Caco-2 (cell line): ENCODE data around the gene GART. TPM values are rescaled to one million over a fixed set of nuclear protein-coding genes. Genes with fewer than 3 reads are reported as not detected.

ENCODE experiments used
- BruUV-seq: library from RNA; stranded (reverse); fragments of 400-500 nt; replicated peaks from 2 replicates; lab custom pipeline; 2021; lab: Mats Ljungman, UMichigan
- CTCF ChIA-PET: fragments of 300-600 bp; sonication (Branson Sonifier 250); formaldehyde crosslinking; loops from one replicate; lab custom pipeline; 2022; ENCODE audit warnings: antibody characterized with exemption; lab: Charles Lee
- POLR2A ChIA-PET: fragments of 300-600 bp; sonication (Branson Sonifier 250); formaldehyde crosslinking; loops from one replicate; lab custom pipeline; 2022; ENCODE audit warnings: antibody characterized with exemption; lab: Charles Lee
- DNase-seq, 2 experiments: peaks; one replicate each; pipeline versions ENCODE4 v3.0.0 to v3.0.0-alpha.2; 2020 to 2022
- H3K27me3 ChIP-seq: replicated peaks from 2 replicates; pipeline ENCODE4 v1.6.0; 2011; ENCODE audit warnings: low read length; ENCODE audit not compliant: control insufficient read depth, insufficient read depth
- H3K36me3 ChIP-seq: 2 replicates; pipeline ENCODE4 v1.5.1; 2011; ENCODE audit warnings: low read length; ENCODE audit not compliant: control insufficient read depth, insufficient read depth
- H3K4me1 ChIP-seq: fragments of 250-450 bp; sonication (Bioruptor Pico); 2 replicates; pipeline ENCODE4 v1.5.1; 2020; ENCODE audit warnings: mild to moderate bottlenecking
- H3K4me3 ChIP-seq: 2 replicates; pipeline ENCODE4 v1.5.1; 2011; ENCODE audit warnings: low read depth, mild to moderate bottlenecking, control low read depth, low read length
- H3K9me3 ChIP-seq: fragments of 250-450 bp; sonication (Bioruptor Pico); 2 replicates; pipeline ENCODE4 v1.5.1; 2020; ENCODE audit warnings: mild to moderate bottlenecking, moderate library complexity
- H3K27ac Mint-ChIP-seq: one replicate; pipeline ENCODE4 v1.8.0; 2022; ENCODE audit warnings: mixed read lengths; ENCODE audit not compliant: unreplicated experiment
- H3K27me3 Mint-ChIP-seq: one replicate; pipeline ENCODE4 v1.8.0; 2022; ENCODE audit warnings: mixed read lengths; ENCODE audit not compliant: insufficient read depth, unreplicated experiment
- H3K36me3 Mint-ChIP-seq: one replicate; pipeline ENCODE4 v1.8.0; 2022; ENCODE audit warnings: mild to moderate bottlenecking, mixed read lengths; ENCODE audit not compliant: insufficient read depth, unreplicated experiment
- H3K4me1 Mint-ChIP-seq: one replicate; pipeline ENCODE4 v1.8.0; 2022; ENCODE audit warnings: low read depth, mixed read lengths; ENCODE audit not compliant: unreplicated experiment
- H3K4me3 Mint-ChIP-seq: one replicate; pipeline ENCODE4 v1.8.0; 2022; ENCODE audit warnings: mild to moderate bottlenecking, moderate library complexity, mixed read lengths; ENCODE audit not compliant: unreplicated experiment
- H3K9me3 Mint-ChIP-seq: one replicate; pipeline ENCODE4 v1.8.0; 2022; ENCODE audit warnings: mixed read lengths; ENCODE audit not compliant: unreplicated experiment
- intact Hi-C: fragments of 100-400 bp; cut with micrococcal nuclease; formaldehyde crosslinking; loops from one replicate; pipeline ENCODE4 v1.10.0; 2022; ENCODE audit not compliant: unreplicated experiment
- total RNA-seq: library from RNA; stranded (reverse); gene quantifications from 2 replicates; pipeline ENCODE4 v1.2.3, GENCODE V29; 2022
- TF ChIP-seq, protein P1 (sequence below), 2 experiments: fragments of 200-600 bp in 1 of 2; IDR thresholded peaks; 1 replicate in 1 of 2; 2 replicates in 1 of 2; pipeline versions ENCODE4 v1.5.1 to v1.8.0; 2011 to 2022; ENCODE audit warnings: antibody characterized with exemption in 1 of 2, control low read depth in 1 of 2, inconsistent platforms in 1 of 2, low read depth in 1 of 2, low read length in 1 of 2, mild to moderate bottlenecking in 1 of 2, moderate library complexity in 1 of 2; ENCODE audit not compliant: insufficient read depth in 1 of 2, severe bottlenecking in 1 of 2, unreplicated experiment in 1 of 2

Gene GART
- total RNA-seq, 1 experiment from 2014 or later: 134 TPM

DNA sequence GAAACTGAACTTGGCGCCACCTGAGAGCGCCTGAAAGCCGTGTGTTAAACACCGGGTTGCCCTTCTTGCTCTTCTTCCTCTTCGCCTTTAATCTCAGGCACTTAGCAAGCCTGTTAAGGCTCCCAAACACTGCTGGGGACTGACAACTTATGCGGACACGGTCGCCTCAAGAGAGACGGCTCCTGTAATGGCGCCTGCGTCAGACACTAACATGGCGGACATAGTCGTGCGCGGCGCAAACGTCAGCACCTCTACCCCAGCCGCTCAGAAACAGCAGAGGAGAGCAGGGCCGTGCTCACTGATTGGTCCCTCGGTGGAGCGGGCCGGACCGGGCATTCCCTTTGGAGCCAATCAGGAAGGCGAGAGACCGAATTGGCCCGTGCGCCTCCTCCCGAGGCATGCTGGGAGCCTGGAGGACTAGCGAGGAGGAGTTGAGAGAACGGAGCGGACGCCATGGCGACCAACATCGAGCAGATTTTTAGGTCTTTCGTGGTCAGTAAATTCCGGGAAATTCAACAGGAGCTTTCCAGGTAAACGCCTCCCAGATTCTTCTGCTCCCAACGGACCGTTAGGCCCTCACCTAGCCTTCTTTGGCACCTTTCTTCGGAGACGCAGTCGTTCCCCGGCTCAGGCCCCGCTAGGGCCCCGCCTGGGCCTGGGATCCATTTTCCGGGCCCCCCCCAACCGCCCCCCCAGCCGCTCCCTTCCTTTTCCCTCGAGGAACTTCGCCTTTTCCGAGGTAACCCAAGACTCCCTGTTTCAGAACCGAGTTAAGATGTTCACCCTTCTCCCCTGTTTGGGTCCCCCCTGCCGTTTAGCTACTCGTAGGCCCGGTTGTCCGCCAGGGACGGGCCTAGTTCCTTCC lies 955 bp upstream of the GART start, which contains the start of gene SON:
TSS of gene SON (plus strand) at position 399 of the 865 bp plus-strand sequence. CDS start at position 454, 55 bp downstream.
- H3K27me3 ChIP-seq: no peaks in the 10 kb centered on the region
- no peaks in the 10 kb centered on the region for H3K27me3 Mint-ChIP-seq
- POLR2A ChIA-PET: interaction anchor here (0.5 to 1.5 kb wide), 9 partner anchors 45 to 1264 kb away, joined by 3 to 13 read pairs (median 4); partner anchors contain the start of genes DONSON and TMEM50B
- H3K4me3 Mint-ChIP-seq: peak within 1 kb of the TSS; percentile 82
- intact Hi-C loops: loop anchor here (1.0 to 5.0 kb wide), 2 partner anchors 64 to 98 kb away; partner anchors contain the start of gene CRYZL1
- H3K9me3 Mint-ChIP-seq: peaks cover under 1% of the 10 kb centered on the region
- peak; percentile 98 to 99 for DNase-seq
- H3K4me1 ChIP-seq: peaks cover 19% of the 10 kb centered on the region
- TF ChIP-seq, protein P1, sequence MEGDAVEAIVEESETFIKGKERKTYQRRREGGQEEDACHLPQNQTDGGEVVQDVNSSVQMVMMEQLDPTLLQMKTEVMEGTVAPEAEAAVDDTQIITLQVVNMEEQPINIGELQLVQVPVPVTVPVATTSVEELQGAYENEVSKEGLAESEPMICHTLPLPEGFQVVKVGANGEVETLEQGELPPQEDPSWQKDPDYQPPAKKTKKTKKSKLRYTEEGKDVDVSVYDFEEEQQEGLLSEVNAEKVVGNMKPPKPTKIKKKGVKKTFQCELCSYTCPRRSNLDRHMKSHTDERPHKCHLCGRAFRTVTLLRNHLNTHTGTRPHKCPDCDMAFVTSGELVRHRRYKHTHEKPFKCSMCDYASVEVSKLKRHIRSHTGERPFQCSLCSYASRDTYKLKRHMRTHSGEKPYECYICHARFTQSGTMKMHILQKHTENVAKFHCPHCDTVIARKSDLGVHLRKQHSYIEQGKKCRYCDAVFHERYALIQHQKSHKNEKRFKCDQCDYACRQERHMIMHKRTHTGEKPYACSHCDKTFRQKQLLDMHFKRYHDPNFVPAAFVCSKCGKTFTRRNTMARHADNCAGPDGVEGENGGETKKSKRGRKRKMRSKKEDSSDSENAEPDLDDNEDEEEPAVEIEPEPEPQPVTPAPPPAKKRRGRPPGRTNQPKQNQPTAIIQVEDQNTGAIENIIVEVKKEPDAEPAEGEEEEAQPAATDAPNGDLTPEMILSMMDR (IDR thresholded peaks at IDR 0.05; ENCODE audit: insufficient read depth in 1 of 2, low read depth in 1 of 2, low read length in 1 of 2, severe bottlenecking in 1 of 2, unreplicated experiment in 1 of 2): no peak
- CTCF ChIA-PET: interaction anchor here (0.5 to 1.0 kb wide), 5 partner anchors 28 to 803 kb away, joined by 3 to 7 read pairs (median 4); partner anchors contain the start of gene TMEM50B
- H3K4me1 Mint-ChIP-seq: peaks cover 9% of the 10 kb centered on the region
- peak within 1 kb of the TSS; percentile 74 for H3K4me3 ChIP-seq
- no peaks in the 10 kb centered on the region for H3K9me3 ChIP-seq
- no TSS peak for BruUV-seq
- peaks cover 71% of the 10 kb centered on the region for H3K36me3 Mint-ChIP-seq
- H3K36me3 ChIP-seq: no peaks in the 10 kb centered on the region; the same call in 1 of the 2 replicates
- H3K27ac Mint-ChIP-seq: peak within 1 kb of the TSS; percentile 98

DNA sequence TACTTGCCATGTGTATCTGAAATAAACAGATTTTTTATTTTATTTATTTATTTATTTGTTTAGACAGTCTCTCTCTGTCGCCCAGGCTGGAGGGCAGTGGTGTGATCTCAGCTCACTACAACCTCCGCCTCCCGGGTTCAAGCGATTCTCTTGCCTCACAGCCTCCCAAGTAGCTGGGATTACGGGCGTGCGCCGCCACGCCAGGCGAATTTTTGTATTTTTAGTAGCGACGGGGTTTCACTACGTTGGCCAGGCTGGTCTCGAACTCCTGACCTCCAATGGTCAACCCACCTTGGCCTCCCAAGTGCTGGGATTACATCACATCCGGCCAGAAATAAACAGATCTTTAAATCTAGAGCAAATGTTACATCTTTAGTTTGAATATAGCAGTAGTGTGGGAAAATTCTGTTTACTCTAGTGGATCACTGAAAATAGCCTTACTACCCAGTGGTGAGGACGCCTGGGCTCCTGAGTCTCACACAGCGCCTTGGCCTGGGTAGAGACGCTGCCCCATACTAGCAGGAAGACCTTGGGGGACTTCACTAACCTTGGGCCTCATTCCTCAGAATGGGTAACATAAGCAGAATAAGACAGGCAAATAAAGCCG lies 709 bp downstream of the GART start:
- H3K4me1 Mint-ChIP-seq: peaks cover 16% of the 10 kb centered on the region
- no TSS peak for BruUV-seq
- intact Hi-C loops: loop anchor here (5.0 kb wide), 1 partner anchor 66 kb away; no protein-coding TSS in a partner anchor

More for the DNA sequence above, 709 bp downstream of the GART start:
- CTCF ChIA-PET: no interaction called here
- peak overlapping the region; percentile 74 for H3K4me3 ChIP-seq
- no peaks in the 10 kb centered on the region for H3K27me3 ChIP-seq
- no peaks in the 10 kb centered on the region; the same call in 1 of the 2 replicates for H3K36me3 ChIP-seq
- Mint-ChIP-seq H3K27ac (peak overlapping the region; percentile 98), H3K36me3 (peaks cover 69% of the 10 kb centered on the region), H3K4me3 (peak overlapping the region; percentile 82), H3K27me3 (no peaks in the 10 kb centered on the region), H3K9me3 (peaks cover 10% of the 10 kb centered on the region)
- peak in 1 of 2 experiments; percentile 27 for DNase-seq
- peaks cover 19% of the 10 kb centered on the region for H3K4me1 ChIP-seq
- no peaks in the 10 kb centered on the region for H3K9me3 ChIP-seq
- POLR2A ChIA-PET: interaction anchor here (1.2 to 1.5 kb wide), 2 partner anchors 61 to 137 kb away, joined by 3 to 6 read pairs; partner anchors contain the start of gene TMEM50B
- TF ChIP-seq, protein P1 (IDR thresholded peaks at IDR 0.05; ENCODE audit: insufficient read depth in 1 of 2, low read depth in 1 of 2, low read length in 1 of 2, severe bottlenecking in 1 of 2, unreplicated experiment in 1 of 2): no peak
